GM19452 (cell line): ENCODE data around the gene STXBP4.

ENCODE experiments used
- ATAC-seq: cut with Tn5 transposase; IDR thresholded peaks from one replicate; pipeline ENCODE4 v1.9.1; 2021; ENCODE audit not compliant: unreplicated experiment

STXBP4 gene

DNA sequence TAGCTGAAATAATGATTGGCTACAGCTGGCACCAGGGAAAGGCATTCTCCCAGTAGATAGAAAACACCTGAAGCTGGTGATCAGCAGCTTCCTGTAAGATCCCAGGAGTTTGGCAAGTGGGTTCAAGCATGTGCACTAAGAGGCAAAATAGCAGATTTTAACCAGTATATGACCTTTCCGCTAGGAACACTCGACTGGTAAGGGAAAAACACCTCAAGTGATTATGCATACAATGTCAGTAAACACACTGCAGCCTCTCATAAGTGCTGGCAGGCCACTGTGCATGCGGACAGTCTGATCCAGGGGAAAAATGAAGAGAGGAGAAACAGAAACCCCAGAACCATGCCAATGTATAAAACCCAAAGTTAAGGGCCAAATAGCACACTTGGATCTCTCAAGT lies 247.1 kb downstream of the STXBP4 start:
- no peak for ATAC-seq

DNA sequence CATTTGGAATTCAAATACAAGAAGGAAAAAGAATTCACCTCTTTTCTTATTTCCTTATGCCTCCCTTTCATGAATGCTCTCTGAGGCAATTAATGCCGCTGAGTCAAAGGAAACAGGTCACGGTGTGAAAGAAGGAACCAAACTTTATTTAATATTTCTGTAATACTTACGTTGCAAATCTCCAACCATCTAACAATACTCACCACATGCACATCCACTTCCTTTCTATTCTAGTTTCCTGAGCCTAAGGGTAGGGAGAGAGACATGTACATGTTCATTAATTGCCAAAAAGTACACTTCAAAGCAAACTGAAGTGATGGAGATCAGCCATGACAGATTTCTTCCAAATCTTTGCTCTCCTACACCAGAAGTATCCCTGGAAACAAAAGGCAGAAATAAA lies 248.3 kb downstream of the STXBP4 start:
- ATAC-seq, result no peak

DNA sequence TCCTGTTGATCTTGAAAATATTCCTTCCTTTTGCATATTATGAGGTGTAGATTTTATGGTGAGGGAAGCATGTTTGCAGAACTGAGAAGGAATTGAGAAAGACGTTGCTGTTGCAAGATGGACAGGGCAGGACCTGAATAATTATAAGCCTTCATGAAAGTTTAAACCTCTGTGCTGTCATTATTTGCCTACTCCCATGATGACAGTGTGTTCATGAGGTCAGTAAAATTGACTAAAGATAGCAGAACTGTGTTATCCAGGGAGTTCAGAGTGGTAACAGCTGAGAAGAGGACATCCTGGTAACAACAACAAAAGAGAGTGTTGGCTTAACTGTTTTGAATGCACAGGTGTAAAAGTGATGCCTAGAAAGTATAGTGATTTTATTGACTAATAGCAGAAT lies 250.9 kb downstream of the STXBP4 start:
- ATAC-seq, result no peak

DNA sequence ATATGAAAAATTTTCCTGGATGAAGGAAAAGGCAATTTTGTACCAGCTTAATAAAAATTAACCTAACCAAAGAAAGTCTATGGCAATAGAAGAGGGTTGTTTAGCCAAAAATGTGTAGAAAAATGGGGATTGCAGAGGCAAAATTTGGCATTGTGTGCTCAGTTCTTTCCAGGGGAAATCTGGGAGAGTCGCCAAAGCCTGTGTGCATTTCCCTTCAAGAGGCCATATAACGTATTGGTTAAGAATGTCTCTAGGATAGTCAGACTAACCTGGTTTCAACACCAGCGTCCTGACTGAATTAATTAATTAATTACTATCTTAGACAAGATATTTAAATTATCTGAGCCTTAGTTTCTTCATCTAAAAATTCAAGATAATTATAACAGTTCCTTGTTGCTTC lies 251.4 kb downstream of the STXBP4 start:
- ATAC-seq, result no peak
